ENCODE measurements around the gene MACROD1. TPM values are rescaled to one million over a fixed set of nuclear protein-coding genes. Genes with fewer than 3 reads are reported as not detected.

Gene MACROD1
- total and polyA plus RNA-seq, 2 experiments from 2014 or later: 21.2 to 29.8 TPM

- H3K4me3 ChIP-seq: no peak overlapping the region
- H3K27me3 ChIP-seq: no peaks in the 10 kb centered on the region
- TF ChIP-seq CTCF (IDR thresholded peaks at IDR 0.05; ENCODE audit: poor library complexity) (no peak), EZH2 (IDR thresholded peaks at IDR 0.05; ENCODE audit: borderline replicate concordance) (no peak), EZH2phosphoT487 (IDR thresholded peaks at IDR 0.05; ENCODE audit: low read depth, severe bottlenecking, unreplicated experiment) (no peak)
- no peaks in the 10 kb centered on the region for H3K36me3 ChIP-seq (replicated peaks; ENCODE audit: insufficient read depth, low read depth)
- 45% methylated on average over 13 of the region's 13 CpGs for whole genome bisulfite sequencing (ENCODE audit: low lambda C conversion rate, missing lambda C conversion rate)
- H3K9me3 ChIP-seq (ENCODE audit: low read depth): no peaks in the 10 kb centered on the region
- no peaks in the 10 kb centered on the region for H3K9me2 ChIP-seq (replicated peaks; ENCODE audit: insufficient read depth)
- no peaks in the 10 kb centered on the region for H4K20me1 ChIP-seq (ENCODE audit: insufficient read depth, poor library complexity, severe bottlenecking)
- H3K4me1 ChIP-seq (ENCODE audit: insufficient read depth): peaks cover 45% of the 10 kb centered on the region
- no peaks in the 10 kb centered on the region for H3K79me2 ChIP-seq
- no peak overlapping the region for H2AFZ ChIP-seq
- peak overlapping the region; percentile 39 for H3K4me2 ChIP-seq
- DNase-seq (ENCODE audit: low spot score): no peak
- no peak overlapping the region for H3K27ac ChIP-seq
These were observed 35.3 kb downstream of the MACROD1 start for GRCh38 chr11:64130618-64131017.

GRCh38 chr11:64129403-64129802, 36.5 kb downstream of the MACROD1 start:
- 86% methylated on average over 8 of the region's 8 CpGs for WGBS (ENCODE audit: low lambda C conversion rate, missing lambda C conversion rate)
- no peak overlapping the region for H3K27ac ChIP-seq

GRCh38 chr11:64128255-64129006, 37.5 kb downstream of the MACROD1 start:
- Histone ChIP-seq H3K36me3 (replicated peaks; ENCODE audit: insufficient read depth, low read depth) (no peaks in the 10 kb centered on the region), H3K79me2 (no peaks in the 10 kb centered on the region), H3K27me3 (no peaks in the 10 kb centered on the region), H3K4me2 (no peak overlapping the region), H3K9me2 (replicated peaks; ENCODE audit: insufficient read depth) (no peaks in the 10 kb centered on the region), H3K4me3 (no peak overlapping the region), H4K20me1 (ENCODE audit: insufficient read depth, poor library complexity, severe bottlenecking) (no peaks in the 10 kb centered on the region), H3K9me3 (ENCODE audit: low read depth) (no peaks in the 10 kb centered on the region), H3K4me1 (ENCODE audit: insufficient read depth) (peaks cover 45% of the 10 kb centered on the region), H3K27ac (no peak overlapping the region), H2AFZ (no peak overlapping the region)
- no peak for TF ChIP-seq CTCF (IDR thresholded peaks at IDR 0.05; ENCODE audit: poor library complexity)
- no peak for TF ChIP-seq EZH2 (IDR thresholded peaks at IDR 0.05; ENCODE audit: borderline replicate concordance)
- no peak for TF ChIP-seq EZH2phosphoT487 (IDR thresholded peaks at IDR 0.05; ENCODE audit: low read depth, severe bottlenecking, unreplicated experiment)
- 90% methylated on average over 13 of the region's 15 CpGs for WGBS (ENCODE audit: low lambda C conversion rate, missing lambda C conversion rate)
- no peak for DNase-seq (ENCODE audit: low spot score)

More at GRCh38 chr11:64129403-64129802, 36.5 kb downstream of the MACROD1 start:
- Histone ChIP-seq H3K4me1 (ENCODE audit: insufficient read depth) (peaks cover 45% of the 10 kb centered on the region), H3K27me3 (no peaks in the 10 kb centered on the region), H2AFZ (no peak overlapping the region), H3K79me2 (no peaks in the 10 kb centered on the region), H4K20me1 (ENCODE audit: insufficient read depth, poor library complexity, severe bottlenecking) (no peaks in the 10 kb centered on the region), H3K36me3 (replicated peaks; ENCODE audit: insufficient read depth, low read depth) (no peaks in the 10 kb centered on the region), H3K4me3 (no peak overlapping the region), H3K4me2 (no peak overlapping the region), H3K9me3 (ENCODE audit: low read depth) (no peaks in the 10 kb centered on the region), H3K9me2 (replicated peaks; ENCODE audit: insufficient read depth) (no peaks in the 10 kb centered on the region)
- no peak for DNase-seq (ENCODE audit: low spot score)
- TF ChIP-seq CTCF (IDR thresholded peaks at IDR 0.05; ENCODE audit: poor library complexity) (no peak), EZH2phosphoT487 (IDR thresholded peaks at IDR 0.05; ENCODE audit: low read depth, severe bottlenecking, unreplicated experiment) (no peak), EZH2 (IDR thresholded peaks at IDR 0.05; ENCODE audit: borderline replicate concordance) (no peak)

Data from hepatocyte (in vitro differentiated cells).